Astrocyte (in vitro differentiated cells and primary cell): Measurements from ENCODE around the gene GATB. TPM values are rescaled to one million over a fixed set of nuclear protein-coding genes. Genes with fewer than 3 reads are reported as not detected.

Experiments used
- DNase-seq: peaks from one replicate; pipeline ENCODE4 v3.0.0-alpha.2; 2010; ENCODE audit warnings: low read depth
- FAIRE-seq: peaks from 2 replicates; lab custom pipeline; 2011; peaks lifted over from hg19 to GRCh38; lab: Jason Lieb, UNC
- H2AFZ ChIP-seq: 2 replicates; pipeline ENCODE4 v1.6.0; 2012; ENCODE audit warnings: low read depth, low read length, inconsistent platforms
- H3K27ac ChIP-seq: 2 replicates; pipeline ENCODE4 v1.5.1; 2011; ENCODE audit warnings: low read depth, low read length, inconsistent platforms
- H3K27me3 ChIP-seq: 2 replicates; pipeline ENCODE4 v1.6.0; 2011; ENCODE audit warnings: low read length, inconsistent platforms; ENCODE audit not compliant: insufficient read depth
- H3K36me3 ChIP-seq: 2 replicates; pipeline ENCODE4 v1.5.1; 2011; ENCODE audit warnings: low read length, inconsistent platforms; ENCODE audit not compliant: insufficient read depth
- H3K4me1 ChIP-seq: 2 replicates; pipeline ENCODE4 v1.5.1; 2011; ENCODE audit warnings: low read length, inconsistent platforms; ENCODE audit not compliant: insufficient read depth
- H3K4me2 ChIP-seq: 2 replicates; pipeline ENCODE4 v1.6.0; 2012; ENCODE audit warnings: low read length, inconsistent platforms
- H3K4me3 ChIP-seq: 2 replicates; pipeline ENCODE4 v1.5.1; 2011; ENCODE audit warnings: low read depth, mild to moderate bottlenecking, low read length, inconsistent platforms; ENCODE audit not compliant: insufficient read depth
- H3K79me2 ChIP-seq: 2 replicates; pipeline ENCODE4 v1.6.0; 2012; ENCODE audit warnings: mild to moderate bottlenecking, low read length, inconsistent platforms; ENCODE audit not compliant: insufficient read depth
- H3K9ac ChIP-seq: 2 replicates; pipeline ENCODE4 v1.6.0; 2012; ENCODE audit warnings: mild to moderate bottlenecking, low read length, inconsistent platforms
- H3K9me3 ChIP-seq: 2 replicates; pipeline ENCODE4 v1.5.1; 2012; ENCODE audit warnings: low read depth, mild to moderate bottlenecking, low read length, inconsistent platforms; ENCODE audit not compliant: insufficient read depth
- H4K20me1 ChIP-seq: 2 replicates; pipeline ENCODE4 v1.6.0; 2012; ENCODE audit warnings: low read length, inconsistent platforms; ENCODE audit not compliant: insufficient read depth
- H3K27ac Mint-ChIP-seq: one replicate; pipeline ENCODE4 v1.8.0; 2021; ENCODE audit warnings: mild to moderate bottlenecking, mixed read lengths; ENCODE audit not compliant: unreplicated experiment
- H3K27me3 Mint-ChIP-seq: one replicate; pipeline ENCODE4 v1.8.0; 2021; ENCODE audit warnings: low read depth, mixed read lengths; ENCODE audit not compliant: unreplicated experiment
- H3K36me3 Mint-ChIP-seq: one replicate; pipeline ENCODE4 v1.8.0; 2021; ENCODE audit warnings: low read depth, mixed read lengths; ENCODE audit not compliant: unreplicated experiment
- H3K4me1 Mint-ChIP-seq: one replicate; pipeline ENCODE4 v1.8.0; 2021; ENCODE audit warnings: low read depth, mixed read lengths; ENCODE audit not compliant: unreplicated experiment
- H3K4me3 Mint-ChIP-seq: one replicate; pipeline ENCODE4 v1.8.0; 2021; ENCODE audit warnings: mild to moderate bottlenecking, moderate library complexity, mixed read lengths; ENCODE audit not compliant: unreplicated experiment
- H3K9me3 Mint-ChIP-seq: one replicate; pipeline ENCODE4 v1.8.0; 2021; ENCODE audit warnings: mild to moderate bottlenecking, mixed read lengths; ENCODE audit not compliant: unreplicated experiment
- EZH2 ChIP-seq: IDR thresholded peaks from 2 replicates; pipeline ENCODE4 v1.6.1; 2012; ENCODE audit warnings: mild to moderate bottlenecking, low read length, inconsistent platforms; ENCODE audit not compliant: insufficient read depth
- total RNA-seq: library from RNA; stranded (reverse); gene quantifications from 2 replicates; pipeline ENCODE4 v1.2.1, GENCODE V29; 2021
- TF ChIP-seq, protein P1 (sequence below): IDR thresholded peaks from 2 replicates; pipeline ENCODE4 v1.5.1; 2011; ENCODE audit warnings: low read depth, mild to moderate bottlenecking, inconsistent platforms, low read length, moderate library complexity; ENCODE audit not compliant: insufficient read depth

The GATB gene
- total RNA-seq, 1 donor from 2014 or later = 20.8 TPM

DNA sequence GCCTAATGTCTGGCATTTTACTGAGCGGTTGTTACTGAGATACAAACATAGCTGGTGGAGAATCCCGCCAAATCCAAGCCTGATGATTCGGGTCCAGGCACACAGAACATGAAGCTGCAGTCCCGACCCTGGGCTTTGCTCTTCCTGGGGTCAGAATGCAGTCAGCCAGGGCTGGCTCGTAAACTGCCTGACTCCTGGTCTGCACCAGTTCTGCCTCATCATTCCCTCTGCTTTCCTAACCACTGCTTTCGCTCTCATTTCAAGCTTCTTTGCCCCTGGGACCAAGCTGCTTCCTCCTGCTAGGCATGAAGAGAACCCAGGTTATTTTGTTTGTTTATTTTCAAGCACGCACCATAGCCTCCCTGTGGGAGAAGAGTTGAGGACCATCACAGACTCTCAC is 39.3 kb downstream of the GATB start:
- H3K27me3 Mint-ChIP-seq = no peaks in the 10 kb centered on the region
- TF ChIP-seq, protein P1, sequence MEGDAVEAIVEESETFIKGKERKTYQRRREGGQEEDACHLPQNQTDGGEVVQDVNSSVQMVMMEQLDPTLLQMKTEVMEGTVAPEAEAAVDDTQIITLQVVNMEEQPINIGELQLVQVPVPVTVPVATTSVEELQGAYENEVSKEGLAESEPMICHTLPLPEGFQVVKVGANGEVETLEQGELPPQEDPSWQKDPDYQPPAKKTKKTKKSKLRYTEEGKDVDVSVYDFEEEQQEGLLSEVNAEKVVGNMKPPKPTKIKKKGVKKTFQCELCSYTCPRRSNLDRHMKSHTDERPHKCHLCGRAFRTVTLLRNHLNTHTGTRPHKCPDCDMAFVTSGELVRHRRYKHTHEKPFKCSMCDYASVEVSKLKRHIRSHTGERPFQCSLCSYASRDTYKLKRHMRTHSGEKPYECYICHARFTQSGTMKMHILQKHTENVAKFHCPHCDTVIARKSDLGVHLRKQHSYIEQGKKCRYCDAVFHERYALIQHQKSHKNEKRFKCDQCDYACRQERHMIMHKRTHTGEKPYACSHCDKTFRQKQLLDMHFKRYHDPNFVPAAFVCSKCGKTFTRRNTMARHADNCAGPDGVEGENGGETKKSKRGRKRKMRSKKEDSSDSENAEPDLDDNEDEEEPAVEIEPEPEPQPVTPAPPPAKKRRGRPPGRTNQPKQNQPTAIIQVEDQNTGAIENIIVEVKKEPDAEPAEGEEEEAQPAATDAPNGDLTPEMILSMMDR = no peak
- no peak for TF ChIP-seq EZH2
- Histone ChIP-seq H3K36me3 (no peaks in the 10 kb centered on the region), H3K27me3 (no peaks in the 10 kb centered on the region), H3K9ac (no peak overlapping the region), H3K4me3 (no peak overlapping the region), H3K27ac (no peak overlapping the region), H3K4me1 (peaks cover 3% of the 10 kb centered on the region), H3K4me2 (no peak overlapping the region), H4K20me1 (no peaks in the 10 kb centered on the region), H2AFZ (no peak overlapping the region), H3K79me2 (no peaks in the 10 kb centered on the region), H3K9me3 (no peaks in the 10 kb centered on the region)
- H3K4me1 Mint-ChIP-seq = peaks cover 13% of the 10 kb centered on the region
- FAIRE-seq (no peak), DNase-seq (no peak)
- H3K9me3 Mint-ChIP-seq = no peaks in the 10 kb centered on the region
- H3K36me3 Mint-ChIP-seq = peaks cover 4% of the 10 kb centered on the region
- no peak overlapping the region for H3K27ac Mint-ChIP-seq
- H3K4me3 Mint-ChIP-seq = no peak overlapping the region

DNA sequence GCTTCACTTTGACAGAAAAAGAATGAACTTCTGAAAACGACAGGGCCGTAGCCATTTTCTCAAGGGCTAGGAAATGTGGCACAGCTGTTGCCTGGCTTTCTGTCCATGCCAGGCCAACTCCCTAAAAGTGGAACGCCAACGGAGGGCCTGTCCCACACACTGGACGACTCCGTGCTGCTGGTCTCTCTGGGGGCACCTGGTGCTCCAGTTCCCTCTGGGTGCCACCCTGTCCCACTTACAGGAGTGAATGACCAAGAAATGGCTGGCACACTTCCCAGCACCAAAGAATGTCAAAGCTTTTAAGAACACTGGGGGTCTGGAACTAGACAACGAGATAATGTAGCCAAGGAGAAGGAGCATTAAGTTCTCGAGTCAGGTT is 40.9 kb downstream of the GATB start:
- Mint-ChIP-seq H3K27me3 (no peaks in the 10 kb centered on the region), H3K4me3 (no peak overlapping the region)
- no peaks in the 10 kb centered on the region for H3K27me3 ChIP-seq

More for the DNA sequence above, 40.9 kb downstream of the GATB start:
- H3K36me3 Mint-ChIP-seq = peaks cover 4% of the 10 kb centered on the region
- H3K9me3 Mint-ChIP-seq = no peaks in the 10 kb centered on the region
- Histone ChIP-seq H3K36me3 (no peaks in the 10 kb centered on the region), H2AFZ (no peak overlapping the region), H4K20me1 (no peaks in the 10 kb centered on the region), H3K9ac (no peak overlapping the region), H3K27ac (no peak overlapping the region), H3K4me1 (peaks cover 3% of the 10 kb centered on the region), H3K4me3 (no peak overlapping the region), H3K9me3 (no peaks in the 10 kb centered on the region), H3K79me2 (no peaks in the 10 kb centered on the region), H3K4me2 (no peak overlapping the region)
- no peak for TF ChIP-seq EZH2
- TF ChIP-seq, protein P1 = no peak
- FAIRE-seq (no peak), DNase-seq (no peak)
- H3K27ac Mint-ChIP-seq = peak overlapping the region; percentile 82
- H3K4me1 Mint-ChIP-seq = peaks cover 13% of the 10 kb centered on the region
